Esophagus (tissue), 2 donors: Measurements from ENCODE around the gene ADAMTS2. TPM values are rescaled to one million over a fixed set of nuclear protein-coding genes. Genes with fewer than 3 reads are reported as not detected.

Source experiments
- H3K27ac ChIP-seq, 2 donors: one replicate each; pipeline ENCODE4 v1.5.1; 2013; ENCODE audit warnings: low read depth in 2 of 2, mild to moderate bottlenecking in 2 of 2, inconsistent platforms in 1 of 2, low read length in 1 of 2, moderate library complexity in 1 of 2
- H3K27me3 ChIP-seq, 2 donors: one replicate each; pipeline ENCODE4 v1.6.1; 2013; ENCODE audit warnings: low read length in 2 of 2, control low read depth in 1 of 2, mild to moderate bottlenecking in 1 of 2; ENCODE audit not compliant: insufficient read depth in 2 of 2, control insufficient read depth in 1 of 2
- H3K36me3 ChIP-seq, 2 donors: one replicate each; pipeline ENCODE4 v1.6.1; 2013; ENCODE audit warnings: low read length in 1 of 2; ENCODE audit not compliant: control insufficient read depth in 2 of 2, insufficient read depth in 2 of 2
- H3K4me1 ChIP-seq, 2 donors: one replicate each; pipeline ENCODE4 v1.6.1; 2013; ENCODE audit warnings: low read length in 1 of 2; ENCODE audit not compliant: control insufficient read depth in 2 of 2, insufficient read depth in 2 of 2
- H3K4me3 ChIP-seq, 2 donors: one replicate each; pipeline ENCODE4 v1.5.1; 2013; ENCODE audit warnings: low read length in 2 of 2, mild to moderate bottlenecking in 2 of 2, low read depth in 1 of 2, moderate library complexity in 1 of 2
- H3K9me3 ChIP-seq, 2 donors: one replicate each; pipeline ENCODE4 v1.6.1; 2013; ENCODE audit warnings: mild to moderate bottlenecking in 2 of 2, low read depth in 1 of 2, low read length in 1 of 2, moderate library complexity in 1 of 2; ENCODE audit not compliant: control insufficient read depth in 2 of 2, insufficient read depth in 1 of 2
- WGBS, 2 donors: extraction: QIAGEN DNeasy Blood & Tissue Kit; methylation state at CpG; one replicate each; pipeline ENCODE4 v1.1.7; 2013; 5-methylcytosine and 5-hydroxymethylcytosine counted together
- polyA plus RNA-seq, 2 donors: library from polyadenylated mRNA; stranded (reverse); fragments of 200-250 nt; gene quantifications; one replicate each; pipeline ENCODE4 v1.2.3, GENCODE V29; 2013
- donor health status: healthy with polysubstance abuse.
- donor health status: Bipolar disorder and iron deficiency.

Gene ADAMTS2
- polyA plus RNA-seq, 2 donors: 1.4 to 1.5 TPM

DNA sequence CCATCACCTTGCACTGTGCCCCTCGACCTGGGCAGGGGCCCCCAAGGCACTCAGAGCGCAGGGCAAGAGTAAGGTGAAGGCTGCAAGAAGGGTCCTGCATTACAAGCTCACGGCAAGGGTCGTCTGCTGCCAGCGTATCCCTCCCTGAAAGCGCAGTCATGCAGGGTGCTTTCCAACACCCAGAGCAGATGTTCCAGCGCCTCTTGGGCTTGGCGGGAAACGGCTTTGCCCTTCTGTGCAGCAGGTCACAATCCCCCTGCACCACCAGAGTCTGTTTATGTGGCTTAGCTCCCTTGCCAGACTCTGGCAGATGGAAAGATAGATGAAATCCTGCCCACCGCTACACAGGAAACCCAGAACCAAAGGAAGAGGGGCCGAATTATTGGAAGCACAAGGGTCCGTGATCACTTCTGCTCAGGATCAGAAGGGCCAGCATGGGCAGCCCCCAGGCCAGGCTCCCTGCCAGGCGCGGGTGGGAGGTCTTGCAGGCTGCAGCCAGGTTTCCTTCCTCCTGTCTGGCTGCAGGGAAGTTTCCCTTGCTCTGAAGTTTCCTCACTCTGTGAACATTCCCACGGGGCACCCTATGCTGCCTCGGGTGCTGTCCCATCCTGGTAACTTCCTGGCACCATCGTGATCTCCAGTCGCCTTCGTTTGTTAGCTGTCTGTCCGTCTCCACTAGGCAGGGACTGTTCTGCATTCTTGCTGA, 152.9 kb downstream of the ADAMTS2 start:
- peaks cover 0 to 4% of the 10 kb centered on the region in 2 donors for H3K9me3 ChIP-seq
- H3K4me3 ChIP-seq: no peak overlapping the region
- H3K4me1 ChIP-seq: no peaks in the 10 kb centered on the region
- no peaks in the 10 kb centered on the region for H3K27me3 ChIP-seq
- H3K36me3 ChIP-seq: no peaks in the 10 kb centered on the region
- WGBS, 2 donors: 55 to 62% methylated on average over 20 of the region's 20 CpGs
- H3K27ac ChIP-seq: no peak overlapping the region

DNA sequence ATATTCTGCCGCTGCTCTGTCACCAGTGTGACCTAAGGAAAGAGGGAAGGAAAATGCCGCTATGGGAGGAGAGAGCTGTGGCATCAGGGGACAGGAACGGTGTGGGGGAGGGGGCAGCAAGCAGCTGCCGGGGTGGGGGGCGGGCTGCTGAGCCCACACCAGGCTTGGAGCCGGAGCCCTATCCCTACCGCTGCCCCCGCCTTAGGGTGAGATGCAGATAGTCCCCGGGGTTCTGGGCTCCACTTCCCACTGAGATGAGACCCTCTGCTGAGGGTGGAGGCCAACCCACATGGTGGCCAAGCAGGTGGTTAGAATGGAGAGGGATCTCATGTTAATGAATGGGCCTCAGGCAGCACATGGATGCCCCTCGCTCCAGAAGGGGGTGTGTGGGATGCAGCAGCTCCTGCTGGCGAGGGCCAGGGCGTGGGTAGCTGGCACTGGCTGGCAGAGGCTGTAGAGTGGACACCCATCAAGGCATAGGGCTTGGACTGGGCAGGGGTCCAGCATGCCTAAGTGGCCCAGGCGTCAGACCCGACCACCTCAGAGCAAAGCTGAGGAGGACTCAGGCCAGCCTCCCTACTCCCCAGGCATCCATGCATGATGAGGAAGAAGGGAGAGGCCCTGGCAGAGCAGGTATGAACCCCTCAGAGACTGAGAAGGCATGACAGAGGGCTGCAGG, 153.6 kb downstream of the ADAMTS2 start:
- peaks cover 0 to 4% of the 10 kb centered on the region in 2 donors for H3K9me3 ChIP-seq
- no peaks in the 10 kb centered on the region for H3K36me3 ChIP-seq
- H3K27ac ChIP-seq: no peak overlapping the region
- H3K4me1 ChIP-seq: no peaks in the 10 kb centered on the region
- WGBS, 2 donors: 78 to 85% methylated on average over 14 of the region's 14 CpGs
- no peaks in the 10 kb centered on the region for H3K27me3 ChIP-seq
- H3K4me3 ChIP-seq: no peak overlapping the region

DNA sequence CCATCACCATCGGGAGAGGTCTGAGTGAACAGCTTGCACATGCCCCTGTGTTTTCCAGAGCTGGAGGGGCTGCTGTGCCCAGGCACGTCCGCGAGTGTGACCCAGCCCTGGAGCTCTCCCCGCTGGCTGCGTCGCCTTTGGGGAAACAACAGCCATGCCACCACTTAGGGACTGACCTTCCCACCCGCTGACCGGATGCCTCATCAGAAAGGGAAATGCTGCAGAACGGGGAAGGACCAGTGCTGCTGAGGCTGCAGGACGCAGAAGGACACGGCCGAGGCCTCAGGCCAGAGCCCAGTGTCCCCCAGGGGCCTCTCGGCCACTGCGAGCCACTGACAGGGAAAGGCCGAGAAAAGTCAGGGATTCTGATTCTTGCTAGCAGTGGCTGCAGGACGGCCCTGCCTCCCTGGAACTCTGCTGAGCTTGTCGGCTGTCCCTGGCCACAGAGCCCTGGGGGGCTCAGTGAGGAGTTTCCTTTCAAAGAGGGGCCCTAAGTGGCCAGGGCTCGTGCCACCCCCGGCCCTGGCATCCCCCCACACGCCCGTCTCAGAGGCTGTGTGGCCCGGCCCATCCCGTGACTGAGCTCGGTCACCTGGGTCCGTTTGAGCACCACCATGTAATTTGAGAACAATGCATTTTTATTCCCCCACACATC, 154.3 kb downstream of the ADAMTS2 start:
- Histone ChIP-seq H3K36me3 (no peaks in the 10 kb centered on the region), H3K27me3 (no peaks in the 10 kb centered on the region), H3K4me3 (no peak overlapping the region), H3K4me1 (no peaks in the 10 kb centered on the region), H3K27ac (no peak overlapping the region), H3K9me3 (peaks cover 0 to 4% of the 10 kb centered on the region in 2 donors)
- WGBS, 2 donors: 65 to 72% methylated on average over 26 of the region's 26 CpGs

GRCh38 chr5:179188636-179189035, 156.6 kb downstream of the ADAMTS2 start:
- Histone ChIP-seq H3K9me3 (no peaks in the 10 kb centered on the region), H3K27ac (no peak overlapping the region), H3K4me1 (no peaks in the 10 kb centered on the region), H3K36me3 (no peaks in the 10 kb centered on the region), H3K27me3 (no peaks in the 10 kb centered on the region), H3K4me3 (no peak overlapping the region)
- 76 to 84% methylated on average over 9 of the region's 9 CpGs for WGBS, 2 donors

GRCh38 chr5:179187681-179188575, 157.3 kb downstream of the ADAMTS2 start:
- H3K27me3 ChIP-seq: no peaks in the 10 kb centered on the region
- no peaks in the 10 kb centered on the region for H3K9me3 ChIP-seq
- H3K4me3 ChIP-seq: no peak overlapping the region
- H3K27ac ChIP-seq: no peak overlapping the region
- H3K4me1 ChIP-seq: no peaks in the 10 kb centered on the region
- no peaks in the 10 kb centered on the region for H3K36me3 ChIP-seq
- 69 to 73% methylated on average over 13 of the region's 13 CpGs for WGBS, 2 donors

GRCh38 chr5:179187229-179187678, 158.0 kb downstream of the ADAMTS2 start:
- H3K9me3 ChIP-seq: no peaks in the 10 kb centered on the region
- H3K36me3 ChIP-seq: no peaks in the 10 kb centered on the region
- no peaks in the 10 kb centered on the region for H3K27me3 ChIP-seq
- no peaks in the 10 kb centered on the region for H3K4me1 ChIP-seq
- H3K27ac ChIP-seq: no peak overlapping the region
- no peak overlapping the region for H3K4me3 ChIP-seq
- 81 to 88% methylated on average over 9 of the region's 9 CpGs for WGBS, 2 donors

DNA sequence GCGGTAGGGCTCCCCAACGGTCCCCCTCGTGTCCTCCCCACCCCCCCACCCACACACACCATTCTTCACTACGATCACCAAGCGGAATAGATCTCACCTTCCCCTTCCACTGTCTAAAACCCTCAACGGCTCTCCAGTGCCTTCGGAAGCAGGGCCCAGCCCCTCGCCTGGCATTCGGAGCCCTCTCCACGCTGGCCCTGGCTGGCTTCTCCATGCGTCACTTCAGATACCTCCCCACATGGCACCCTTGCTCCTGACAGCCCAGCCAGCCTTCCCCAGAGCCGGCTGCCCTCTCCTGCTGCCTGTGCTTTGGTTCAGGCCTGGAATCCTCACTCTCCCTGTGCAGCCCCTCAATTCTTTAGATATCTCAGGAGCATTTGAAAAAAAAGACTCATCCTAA, 158.5 kb downstream of the ADAMTS2 start:
- no peaks in the 10 kb centered on the region for H3K9me3 ChIP-seq
- no peak overlapping the region for H3K27ac ChIP-seq
- H3K27me3 ChIP-seq: no peaks in the 10 kb centered on the region
- 80 to 85% methylated on average over 12 of the region's 12 CpGs for WGBS, 2 donors
- no peaks in the 10 kb centered on the region for H3K36me3 ChIP-seq
- H3K4me1 ChIP-seq: no peaks in the 10 kb centered on the region
- H3K4me3 ChIP-seq: no peak overlapping the region

DNA sequence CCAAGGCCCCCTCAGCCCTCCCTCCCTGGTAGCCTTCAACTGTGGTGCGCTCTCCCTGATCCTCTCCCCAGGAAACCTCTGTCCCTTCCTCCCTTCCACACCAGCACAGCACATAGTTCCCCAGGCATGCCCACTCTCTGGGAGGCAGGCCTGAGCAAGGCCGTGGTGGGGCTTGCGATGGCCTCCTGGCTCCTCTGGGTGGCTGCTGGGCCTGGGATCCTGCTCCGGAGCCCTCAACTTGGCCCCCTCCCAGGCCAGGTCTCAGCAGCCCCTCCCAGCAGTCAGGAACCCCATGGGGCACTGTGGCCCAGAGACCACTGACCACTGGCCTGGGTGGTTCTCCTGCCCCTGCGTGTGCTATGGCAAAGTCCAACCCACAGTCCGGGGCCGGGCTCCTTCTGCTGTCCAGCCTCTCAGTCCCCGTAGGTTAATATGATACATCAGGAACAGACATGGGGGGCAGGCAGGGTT, 159.3 kb downstream of the ADAMTS2 start:
- H3K4me3 ChIP-seq: no peak overlapping the region
- no peak overlapping the region for H3K27ac ChIP-seq
- 89 to 92% methylated on average over 7 to 8 of the region's 8 CpGs for WGBS, 2 donors

More for the DNA sequence above, 159.3 kb downstream of the ADAMTS2 start:
- Histone ChIP-seq H3K4me1 (no peaks in the 10 kb centered on the region), H3K36me3 (no peaks in the 10 kb centered on the region), H3K9me3 (no peaks in the 10 kb centered on the region), H3K27me3 (no peaks in the 10 kb centered on the region)
